Breast epithelium (tissue), 4 donors: ENCODE measurements around the gene KBTBD2. TPM values are rescaled to one million over a fixed set of nuclear protein-coding genes. Genes with fewer than 3 reads are reported as not detected.
"Not testable (repeated sequence)": the region's sequence is repeated elsewhere in the genome, so short reads cannot be mapped to it uniquely, and the experiment has no call there.

Source experiments
- DNase-seq, 2 donors: peaks; one replicate each; pipeline ENCODE4 v3.0.0-alpha.2; 2019; ENCODE audit warnings: low spot score in 2 of 2
- H3K27ac ChIP-seq, 2 donors: fragments of 200-600 bp; sonication (generic) in 1 of 2; one replicate each; pipeline ENCODE4 v1.5.1; 2016 to 2019; ENCODE audit warnings: mild to moderate bottlenecking in 1 of 2
- H3K27me3 ChIP-seq, 2 donors: fragments of 200-600 bp; sonication (generic) in 1 of 2; one replicate each; pipeline versions ENCODE4 v1.5.1 to v1.6.0; 2017 to 2019; ENCODE audit warnings: control low read depth in 1 of 2, mild to moderate bottlenecking in 1 of 2
- H3K36me3 ChIP-seq: fragments of 200-600 bp; one replicate; pipeline ENCODE4 v1.5.1; 2019
- H3K4me1 ChIP-seq, 2 donors: fragments of 200-600 bp; sonication (generic); one replicate each; pipeline ENCODE4 v1.5.1; 2016 to 2019; ENCODE audit warnings: control low read depth in 1 of 2
- H3K4me3 ChIP-seq, 3 donors: fragments of 200-600 bp; sonication (generic); 1 replicate in 2 of 3; 2 replicates in 1 of 3; pipeline ENCODE4 v1.5.1; 2016 to 2019; ENCODE audit warnings: mild to moderate bottlenecking in 3 of 3, moderate library complexity in 2 of 3
- H3K9me3 ChIP-seq, 2 donors: fragments of 200-600 bp; sonication (generic) in 1 of 2; one replicate each; pipeline ENCODE4 v1.5.1; 2016 to 2019; ENCODE audit warnings: control low read depth in 1 of 2
- CTCF ChIP-seq, 3 donors: fragments of 450-650 bp; IDR thresholded peaks; one replicate each; pipeline ENCODE4 v1.5.1; 2016 to 2017; ENCODE audit warnings: antibody characterized with exemption in 3 of 3, mild to moderate bottlenecking in 3 of 3, moderate library complexity in 3 of 3
- POLR2A ChIP-seq: fragments of 450-650 bp; IDR thresholded peaks from one replicate; pipeline ENCODE4 v1.6.1; 2016; ENCODE audit warnings: antibody characterized with exemption, mild to moderate bottlenecking, moderate library complexity
- POLR2AphosphoS5 ChIP-seq, 3 donors: sonication (generic); formaldehyde crosslinking; IDR thresholded peaks; one replicate each; pipeline ENCODE4 v1.6.1; 2017; ENCODE audit warnings: antibody characterized with exemption in 3 of 3
- intact Hi-C: fragments of 100-400 bp; cut with DNase I; formaldehyde crosslinking; loops from one replicate; pipeline ENCODE4 v1.15.1; 2023; ENCODE audit warnings: low total_unique reads
- total RNA-seq, 3 donors: library from RNA; depleted of rRNA; stranded (reverse); fragments of >200 nt; gene quantifications; one replicate each; pipeline ENCODE4 v1.1.0, GENCODE V29; 2016

The KBTBD2 gene
- total RNA-seq, 3 donors from 2014 or later, result 36.7 to 55.9 (median 38.9) TPM

GRCh38 chr7:32930378-32930777 is 38.8 kb upstream of the KBTBD2 start:
- Histone ChIP-seq H3K9me3 (no peaks in the 10 kb centered on the region), H3K4me3 (no peak overlapping the region), H3K27ac (no peak overlapping the region), H3K27me3 (no peaks in the 10 kb centered on the region), H3K36me3 (no peaks in the 10 kb centered on the region), H3K4me1 (no peaks in the 10 kb centered on the region)
- intact Hi-C loops, result no loop called here
- TF ChIP-seq POLR2AphosphoS5 (IDR thresholded peaks at IDR 0.05) (no peak), CTCF (IDR thresholded peaks at IDR 0.05) (no peak), POLR2A (no peak)
- no peak for DNase-seq

GRCh38 chr7:32929430-32930143 is 38.0 kb upstream of the KBTBD2 start:
- H3K4me3 ChIP-seq, result no peak overlapping the region
- no peaks in the 10 kb centered on the region for H3K27me3 ChIP-seq
- TF ChIP-seq POLR2A, result no peak
- no peak for TF ChIP-seq POLR2AphosphoS5 (IDR thresholded peaks at IDR 0.05)
- no peak for TF ChIP-seq CTCF (IDR thresholded peaks at IDR 0.05)
- no peaks in the 10 kb centered on the region for H3K4me1 ChIP-seq
- no peak for DNase-seq
- H3K9me3 ChIP-seq, result no peaks in the 10 kb centered on the region
- intact Hi-C loops, result no loop called here
- H3K27ac ChIP-seq, result no peak overlapping the region
- H3K36me3 ChIP-seq, result no peaks in the 10 kb centered on the region

GRCh38 chr7:32928785-32929298 is 37.3 kb upstream of the KBTBD2 start:
- no peak for DNase-seq
- intact Hi-C loops, result no loop called here

GRCh38 chr7:32921896-32922295 is 30.3 kb upstream of the KBTBD2 start:
- no peaks in the 10 kb centered on the region for H3K27me3 ChIP-seq
- H3K36me3 ChIP-seq, result no peaks in the 10 kb centered on the region
- H3K4me1 ChIP-seq, result no peaks in the 10 kb centered on the region
- intact Hi-C loops, result no loop called here
- no peak for DNase-seq
- H3K4me3 ChIP-seq, result no peak overlapping the region
- no peak overlapping the region for H3K27ac ChIP-seq
- H3K9me3 ChIP-seq, result no peaks in the 10 kb centered on the region
- TF ChIP-seq CTCF (IDR thresholded peaks at IDR 0.05) (no peak), POLR2A (no peak), POLR2AphosphoS5 (IDR thresholded peaks at IDR 0.05) (no peak)

More at GRCh38 chr7:32928785-32929298, 37.3 kb upstream of the KBTBD2 start:
- no peaks in the 10 kb centered on the region for H3K36me3 ChIP-seq
- no peak overlapping the region for H3K27ac ChIP-seq
- H3K27me3 ChIP-seq, result no peaks in the 10 kb centered on the region
- TF ChIP-seq CTCF (IDR thresholded peaks at IDR 0.05) (no peak), POLR2AphosphoS5 (IDR thresholded peaks at IDR 0.05) (no peak), POLR2A (no peak)
- no peaks in the 10 kb centered on the region for H3K4me1 ChIP-seq
- no peaks in the 10 kb centered on the region for H3K9me3 ChIP-seq
- no peak overlapping the region for H3K4me3 ChIP-seq

GRCh38 chr7:32916994-32917393 is 25.4 kb upstream of the KBTBD2 start:
- H3K9me3 ChIP-seq, H3K4me1 ChIP-seq, H3K4me3 ChIP-seq, DNase-seq, intact Hi-C loops, H3K36me3 ChIP-seq, H3K27ac ChIP-seq, H3K27me3 ChIP-seq: not testable (repeated sequence)
